Activated naive CD4-positive, alpha-beta T cell treated with anti-CD3 and anti-CD28 coated beads for 36 hours (primary cell): Measurements from ENCODE around the gene SEH1L. TPM values are rescaled to one million over a fixed set of nuclear protein-coding genes. Genes with fewer than 3 reads are reported as not detected.
A peak's percentile ranks its signal among the peaks of the same experiment; 100 is the strongest.
"Not testable (repeated sequence)": the region's sequence is repeated elsewhere in the genome, so short reads cannot be mapped to it uniquely, and the experiment has no call there.

Source experiments
- CTCF ChIA-PET: fragments of 350-600 bp; sonication (Branson Sonifier 250); formaldehyde crosslinking; loops from one replicate; lab custom pipeline; 2021; ENCODE audit warnings: antibody characterized with exemption; lab: Charles Lee
- DNase-seq: peaks from one replicate; pipeline ENCODE4 v3.0.0-alpha.2; 2020
- H3K27ac Mint-ChIP-seq: one replicate; pipeline ENCODE4 v1.8.0; 2021; ENCODE audit warnings: mild to moderate bottlenecking, mixed read lengths
- H3K27me3 Mint-ChIP-seq: one replicate; pipeline ENCODE4 v1.8.0; 2021; ENCODE audit warnings: low read depth, mixed read lengths
- H3K36me3 Mint-ChIP-seq: one replicate; pipeline ENCODE4 v1.8.0; 2021; ENCODE audit warnings: low read depth, mixed read lengths
- H3K4me1 Mint-ChIP-seq: one replicate; pipeline ENCODE4 v1.8.0; 2021; ENCODE audit warnings: low read depth, mixed read lengths
- H3K4me3 Mint-ChIP-seq: one replicate; pipeline ENCODE4 v1.8.0; 2021; ENCODE audit warnings: mild to moderate bottlenecking, moderate library complexity, mixed read lengths
- H3K9me3 Mint-ChIP-seq: one replicate; pipeline ENCODE4 v1.8.0; 2021; ENCODE audit warnings: mixed read lengths
- intact Hi-C: fragments of 100-400 bp; cut with micrococcal nuclease; formaldehyde crosslinking; loops from one replicate; pipeline ENCODE4 v1.15.1; 2023
- total RNA-seq, 2 experiments: library from RNA; stranded (reverse); gene quantifications; one replicate each; pipeline ENCODE4 v1.2.3, GENCODE V29; 2021

Gene SEH1L
- total RNA-seq, 2 experiments from 2014 or later: 82.6 to 85.4 TPM

GRCh38 chr18:12948050-12948804, 416 bp downstream of the SEH1L start:
- peaks cover 44% of the 10 kb centered on the region for H3K4me1 Mint-ChIP-seq
- peak overlapping the region; percentile 96 for H3K27ac Mint-ChIP-seq
- intact Hi-C loops: loop anchor here (2.0 to 5.0 kb wide), 6 partner anchors 189 to 1096 kb away; partner anchors contain the start of gene CHMP1B
- H3K4me3 Mint-ChIP-seq: peak overlapping the region; percentile 89
- CTCF ChIA-PET: no interaction called here
- peak; percentile 98 for DNase-seq
- peaks cover 1% of the 10 kb centered on the region for H3K9me3 Mint-ChIP-seq
- no peaks in the 10 kb centered on the region for H3K27me3 Mint-ChIP-seq
- H3K36me3 Mint-ChIP-seq: peaks cover 28% of the 10 kb centered on the region

- H3K27me3 Mint-ChIP-seq: no peaks in the 10 kb centered on the region
- CTCF ChIA-PET: no interaction called here
These were observed 10.7 kb downstream of the SEH1L start for GRCh38 chr18:12958478-12958877.

GRCh38 chr18:12960395-12960794, 12.6 kb downstream of the SEH1L start:
- no peaks in the 10 kb centered on the region for H3K9me3 Mint-ChIP-seq
- no peak overlapping the region for H3K4me3 Mint-ChIP-seq
- H3K36me3 Mint-ChIP-seq: peaks cover 46% of the 10 kb centered on the region
- intact Hi-C loops: no loop called here
- peaks cover 9% of the 10 kb centered on the region for H3K4me1 Mint-ChIP-seq
- DNase-seq: no peak
- CTCF ChIA-PET: interaction anchor here (0.5 to 0.6 kb wide), 2 partner anchors 48 to 66 kb away, joined by 3 to 5 read pairs; no protein-coding TSS in a partner anchor
- H3K27me3 Mint-ChIP-seq: no peaks in the 10 kb centered on the region
- H3K27ac Mint-ChIP-seq: no peak overlapping the region

More at GRCh38 chr18:12958478-12958877, 10.7 kb downstream of the SEH1L start:
- Mint-ChIP-seq H3K27ac (no peak overlapping the region), H3K9me3 (no peaks in the 10 kb centered on the region), H3K36me3 (peaks cover 39% of the 10 kb centered on the region), H3K4me3 (no peak overlapping the region), H3K4me1 (peaks cover 9% of the 10 kb centered on the region)
- intact Hi-C loops: no loop called here
- DNase-seq: no peak

- peaks cover 48% of the 10 kb centered on the region for H3K36me3 Mint-ChIP-seq
- H3K4me3 Mint-ChIP-seq: no peak overlapping the region
- no peak for DNase-seq
- no peaks in the 10 kb centered on the region for H3K27me3 Mint-ChIP-seq
- no peak overlapping the region for H3K27ac Mint-ChIP-seq
- no peaks in the 10 kb centered on the region for H3K9me3 Mint-ChIP-seq
- CTCF ChIA-PET: interaction anchor here (0.5 to 0.6 kb wide), 2 partner anchors 27 to 48 kb away, joined by 3 read pairs; no protein-coding TSS in a partner anchor
- intact Hi-C loops: no loop called here
- peaks cover 12% of the 10 kb centered on the region for H3K4me1 Mint-ChIP-seq
These were observed 13.1 kb downstream of the SEH1L start for GRCh38 chr18:12960853-12961397.

GRCh38 chr18:12963069-12963468, 15.3 kb downstream of the SEH1L start:
- Mint-ChIP-seq H3K4me1 (peaks cover 14% of the 10 kb centered on the region), H3K36me3 (peaks cover 52% of the 10 kb centered on the region), H3K27me3 (no peaks in the 10 kb centered on the region), H3K27ac (no peak overlapping the region), H3K9me3 (no peaks in the 10 kb centered on the region), H3K4me3 (no peak overlapping the region)
- CTCF ChIA-PET: interaction anchor here (1.1 to 1.2 kb wide), 2 partner anchors 70 to 74 kb away, joined by 3 read pairs; no protein-coding TSS in a partner anchor
- intact Hi-C loops: no loop called here
- no peak for DNase-seq

- no peaks in the 10 kb centered on the region for H3K27me3 Mint-ChIP-seq
- intact Hi-C loops: no loop called here
These were observed 20.3 kb downstream of the SEH1L start for GRCh38 chr18:12968115-12968514.

GRCh38 chr18:12968619-12969018, 20.8 kb downstream of the SEH1L start:
- no peak for DNase-seq
- intact Hi-C loops: no loop called here
- Mint-ChIP-seq H3K9me3 (no peaks in the 10 kb centered on the region), H3K4me3 (no peak overlapping the region), H3K4me1 (peaks cover 17% of the 10 kb centered on the region), H3K36me3 (peaks cover 46% of the 10 kb centered on the region), H3K27me3 (no peaks in the 10 kb centered on the region), H3K27ac (no peak overlapping the region)
- CTCF ChIA-PET: interaction anchor here (0.6 kb wide), 1 partner anchor 392 kb away, joined by 3 read pairs; no protein-coding TSS in a partner anchor

More at GRCh38 chr18:12968115-12968514, 20.3 kb downstream of the SEH1L start:
- peaks cover 51% of the 10 kb centered on the region for H3K36me3 Mint-ChIP-seq
- DNase-seq: no peak
- H3K9me3 Mint-ChIP-seq: no peaks in the 10 kb centered on the region
- H3K4me3 Mint-ChIP-seq: no peak overlapping the region
- H3K27ac Mint-ChIP-seq: no peak overlapping the region
- peaks cover 17% of the 10 kb centered on the region for H3K4me1 Mint-ChIP-seq
- CTCF ChIA-PET: interaction anchor here (0.6 kb wide), 1 partner anchor 392 kb away, joined by 3 read pairs; no protein-coding TSS in a partner anchor

GRCh38 chr18:12973562-12974213, 25.9 kb downstream of the SEH1L start:
- Mint-ChIP-seq H3K4me1 (peaks cover 4% of the 10 kb centered on the region), H3K27me3 (no peaks in the 10 kb centered on the region), H3K4me3 (no peak overlapping the region), H3K36me3 (peaks cover 40% of the 10 kb centered on the region), H3K27ac (peak overlapping the region; percentile 13), H3K9me3 (no peaks in the 10 kb centered on the region)
- DNase-seq: no peak
- CTCF ChIA-PET: interaction anchor here (1.1 kb wide), 1 partner anchor 186 kb away, joined by 4 read pairs; no protein-coding TSS in a partner anchor
- intact Hi-C loops: no loop called here

GRCh38 chr18:12975488-12975887, 27.7 kb downstream of the SEH1L start:
- CTCF ChIA-PET: interaction anchor here (0.6 to 1.1 kb wide), 2 partner anchors 136 to 296 kb away, joined by 3 read pairs; no protein-coding TSS in a partner anchor
- Mint-ChIP-seq H3K27ac (no peak overlapping the region), H3K27me3 (no peaks in the 10 kb centered on the region), H3K36me3 (peaks cover 39% of the 10 kb centered on the region), H3K9me3 (no peaks in the 10 kb centered on the region), H3K4me1 (peaks cover 2% of the 10 kb centered on the region), H3K4me3 (no peak overlapping the region)
- DNase-seq: no peak
- intact Hi-C loops: no loop called here

GRCh38 chr18:12976305-12976704, 28.5 kb downstream of the SEH1L start:
- H3K4me3 Mint-ChIP-seq: no peak overlapping the region
- intact Hi-C loops: no loop called here
- H3K27me3 Mint-ChIP-seq: no peaks in the 10 kb centered on the region
- no peaks in the 10 kb centered on the region for H3K4me1 Mint-ChIP-seq
- H3K9me3 Mint-ChIP-seq: no peaks in the 10 kb centered on the region
- H3K36me3 Mint-ChIP-seq: peaks cover 36% of the 10 kb centered on the region
- H3K27ac Mint-ChIP-seq: no peak overlapping the region
- DNase-seq: no peak
- CTCF ChIA-PET: interaction anchor here (0.7 kb wide), 2 partner anchors 107 to 166 kb away, joined by 3 to 5 read pairs; no protein-coding TSS in a partner anchor

GRCh38 chr18:12980065-12980464, 32.3 kb downstream of the SEH1L start:
- H3K27me3 Mint-ChIP-seq, H3K4me1 Mint-ChIP-seq, CTCF ChIA-PET, intact Hi-C loops, H3K4me3 Mint-ChIP-seq, DNase-seq, H3K9me3 Mint-ChIP-seq, H3K27ac Mint-ChIP-seq: not testable (repeated sequence)
- peaks cover 23% of the 10 kb centered on the region for H3K36me3 Mint-ChIP-seq
